Fibroblast of skin of abdomen (primary cell): ENCODE data around the gene JMJD8. TPM values are rescaled to one million over a fixed set of nuclear protein-coding genes. Genes with fewer than 3 reads are reported as not detected.

Experiments
- DNase-seq: peaks from one replicate; pipeline ENCODE4 v3.0.0-alpha.2; 2013
- polyA plus RNA-seq, 2 experiments: library from polyadenylated mRNA; unstranded; fragments of 120-200 nt; gene quantifications; one replicate each; pipeline ENCODE4 v1.2.1, GENCODE V29; 2013; ENCODE audit not compliant: insufficient read length in 2 of 2

JMJD8 gene, protein sequence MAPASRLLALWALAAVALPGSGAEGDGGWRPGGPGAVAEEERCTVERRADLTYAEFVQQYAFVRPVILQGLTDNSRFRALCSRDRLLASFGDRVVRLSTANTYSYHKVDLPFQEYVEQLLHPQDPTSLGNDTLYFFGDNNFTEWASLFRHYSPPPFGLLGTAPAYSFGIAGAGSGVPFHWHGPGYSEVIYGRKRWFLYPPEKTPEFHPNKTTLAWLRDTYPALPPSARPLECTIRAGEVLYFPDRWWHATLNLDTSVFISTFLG
- polyA plus RNA-seq (2013, experiment 1 of 2; ENCODE audit: insufficient read length) = 63.4 TPM
- 70.7 TPM for polyA plus RNA-seq (2013, experiment 2 of 2; ENCODE audit: insufficient read length)

DNA sequence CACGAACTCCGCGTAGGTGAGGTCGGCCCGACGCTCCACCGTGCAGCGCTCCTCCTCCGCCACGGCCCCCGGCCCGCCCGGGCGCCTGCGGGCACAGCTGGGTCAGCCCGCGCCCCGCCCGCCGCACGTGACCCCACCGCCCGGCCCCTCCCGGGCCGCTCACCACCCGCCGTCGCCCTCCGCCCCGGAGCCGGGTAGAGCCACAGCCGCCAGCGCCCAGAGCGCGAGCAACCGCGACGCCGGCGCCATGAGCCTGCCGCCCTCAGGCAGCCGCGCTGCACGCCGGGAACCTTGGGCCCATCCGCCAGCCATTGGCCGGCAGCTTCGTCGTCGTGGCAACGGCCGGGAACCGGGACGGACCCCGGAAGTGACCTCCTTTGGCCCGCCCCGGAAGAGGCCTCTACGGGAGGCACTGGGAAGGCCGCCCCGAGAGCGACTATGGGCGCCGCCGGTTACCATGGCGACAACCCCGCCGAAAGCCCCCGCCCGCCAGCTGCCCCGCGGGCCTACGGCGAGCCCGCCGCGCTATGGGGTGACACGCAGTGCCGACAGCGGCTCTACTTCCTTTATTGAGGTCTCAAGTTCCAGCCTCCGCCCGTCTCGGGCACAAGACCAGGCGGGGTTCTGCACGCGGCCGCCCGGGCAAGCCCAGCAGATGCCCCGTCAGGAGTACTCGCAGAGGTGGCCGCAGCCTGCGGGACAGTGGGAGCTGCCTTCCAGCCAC is at the start of gene JMJD8:
JMJD8 (minus strand) TSS at position 264 of the 724 bp plus-strand sequence; CDS start at position 249, 15 bp downstream.
- peak; percentile 95 for DNase-seq

DNA sequence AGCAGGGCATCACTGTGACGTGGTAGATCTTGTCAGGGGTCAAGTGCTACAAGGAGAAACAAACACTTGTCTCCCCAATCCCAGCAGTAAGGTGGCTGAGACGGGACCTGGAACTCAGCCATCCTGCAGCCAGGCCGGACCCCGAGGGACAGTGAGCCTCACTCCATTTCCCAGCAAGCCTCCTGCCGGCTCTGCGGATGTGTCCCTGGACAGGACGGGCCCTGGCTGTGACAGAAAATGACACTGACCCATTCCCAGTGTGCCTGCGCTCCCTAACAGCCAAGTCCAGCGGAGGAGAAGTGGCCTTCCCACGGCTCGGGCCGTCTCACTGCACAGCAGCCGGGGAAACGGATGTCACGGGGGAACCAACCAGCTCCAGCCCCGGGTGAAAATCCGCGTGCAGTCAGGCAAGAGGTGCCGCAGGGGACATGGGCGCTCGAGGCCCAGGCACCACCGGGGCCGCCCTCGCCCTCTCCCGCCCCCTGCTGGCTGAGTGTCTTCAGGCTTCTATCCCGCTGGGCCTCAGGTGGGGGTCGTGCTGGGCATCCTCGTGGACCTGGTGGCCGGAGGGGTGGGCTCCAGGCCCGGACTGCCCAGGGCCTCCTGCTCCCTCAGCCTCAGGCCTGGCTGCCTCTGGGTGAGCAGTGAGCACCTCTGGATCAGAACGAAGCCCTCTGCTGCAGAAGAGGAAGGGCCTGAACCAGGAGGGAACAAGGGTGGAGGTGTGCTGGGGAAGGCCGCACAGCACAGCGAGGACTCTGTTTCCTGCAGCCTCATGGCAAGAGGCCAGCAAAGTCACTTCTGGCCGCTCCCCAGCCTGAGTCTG is 49.5 kb upstream of the JMJD8 start:
- DNase-seq = no peak

DNA sequence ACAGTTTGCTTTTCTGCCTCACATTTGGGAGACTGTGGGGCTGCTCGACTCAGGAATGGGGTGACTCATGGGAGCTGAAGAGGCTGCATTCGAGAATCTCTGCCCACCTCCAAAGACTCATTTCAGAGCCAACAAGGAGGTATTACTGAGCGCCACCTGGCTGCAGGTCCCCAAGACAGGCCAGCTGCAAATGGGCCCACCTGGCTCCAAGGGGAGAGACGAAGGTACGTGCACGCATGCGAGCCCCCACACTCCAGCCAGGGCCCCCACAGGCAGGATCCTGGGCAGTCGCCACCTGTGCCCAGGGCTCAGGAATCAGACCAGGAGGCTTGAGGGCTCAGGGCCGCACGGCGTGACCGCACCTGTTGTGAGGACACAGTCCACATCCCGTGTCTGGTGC is 48.8 kb upstream of the JMJD8 start:
- DNase-seq = no peak

DNA sequence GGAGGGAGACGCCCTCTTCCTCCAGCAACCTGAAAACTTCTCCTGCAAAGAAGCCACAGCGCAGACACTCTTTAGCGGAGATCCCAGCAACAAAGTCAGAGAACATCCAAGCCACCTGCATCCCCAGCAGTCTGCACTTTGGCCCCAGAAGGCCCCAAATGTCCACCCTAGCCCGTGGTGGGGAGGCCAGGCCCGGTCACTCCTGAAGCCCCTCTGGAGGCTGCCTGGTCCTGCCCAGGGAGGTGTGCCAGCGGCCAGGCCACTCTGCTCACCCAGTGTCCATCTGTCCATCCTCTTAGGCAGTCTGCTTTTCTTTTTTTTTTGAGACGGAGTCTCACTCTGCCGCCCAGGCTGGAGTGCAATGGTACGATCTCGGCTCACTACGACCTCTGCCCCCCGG is 48.2 kb upstream of the JMJD8 start:
- no peak for DNase-seq

DNA sequence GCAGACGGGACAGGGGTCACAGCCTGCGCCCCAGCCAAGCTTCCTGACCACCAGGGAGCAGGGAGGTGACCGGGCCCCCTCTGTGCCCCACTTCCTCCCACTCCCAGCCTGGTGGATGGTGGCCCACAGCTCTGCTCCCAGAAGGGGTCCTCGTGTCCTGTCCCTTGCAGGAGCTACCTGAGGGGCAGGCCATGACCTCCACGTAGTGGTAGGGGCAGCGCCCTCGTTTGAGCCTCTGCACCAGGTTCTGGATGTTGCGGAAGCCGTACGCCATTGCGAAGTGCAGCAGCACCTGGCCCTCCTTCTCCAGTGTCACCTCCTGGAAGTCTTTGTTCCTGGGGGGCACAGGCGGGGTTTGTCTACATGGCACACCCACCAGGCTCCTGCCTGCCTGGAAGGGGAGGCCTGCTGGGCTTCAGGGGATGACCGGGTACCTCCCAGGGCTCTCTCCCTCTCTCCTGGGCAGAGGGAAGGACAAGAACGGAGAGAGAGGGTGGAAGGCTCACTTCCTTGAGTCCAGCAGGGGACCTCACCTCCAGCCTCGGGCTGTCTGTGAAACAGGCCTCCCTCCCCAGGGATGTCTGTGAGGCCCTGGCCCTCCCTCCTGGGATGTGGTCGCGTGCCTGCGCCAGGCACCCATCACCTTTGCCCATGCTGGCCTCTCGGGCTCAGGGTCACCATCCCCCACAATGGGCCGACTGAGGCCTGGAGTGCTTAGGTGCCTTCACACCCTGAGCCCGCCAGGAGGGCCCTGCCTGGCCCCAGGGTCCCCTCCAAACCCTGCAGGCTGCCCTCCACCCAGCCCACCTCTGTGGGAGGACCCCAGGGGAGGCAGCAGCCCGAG is 46.8 kb upstream of the JMJD8 start:
- DNase-seq = no peak

DNA sequence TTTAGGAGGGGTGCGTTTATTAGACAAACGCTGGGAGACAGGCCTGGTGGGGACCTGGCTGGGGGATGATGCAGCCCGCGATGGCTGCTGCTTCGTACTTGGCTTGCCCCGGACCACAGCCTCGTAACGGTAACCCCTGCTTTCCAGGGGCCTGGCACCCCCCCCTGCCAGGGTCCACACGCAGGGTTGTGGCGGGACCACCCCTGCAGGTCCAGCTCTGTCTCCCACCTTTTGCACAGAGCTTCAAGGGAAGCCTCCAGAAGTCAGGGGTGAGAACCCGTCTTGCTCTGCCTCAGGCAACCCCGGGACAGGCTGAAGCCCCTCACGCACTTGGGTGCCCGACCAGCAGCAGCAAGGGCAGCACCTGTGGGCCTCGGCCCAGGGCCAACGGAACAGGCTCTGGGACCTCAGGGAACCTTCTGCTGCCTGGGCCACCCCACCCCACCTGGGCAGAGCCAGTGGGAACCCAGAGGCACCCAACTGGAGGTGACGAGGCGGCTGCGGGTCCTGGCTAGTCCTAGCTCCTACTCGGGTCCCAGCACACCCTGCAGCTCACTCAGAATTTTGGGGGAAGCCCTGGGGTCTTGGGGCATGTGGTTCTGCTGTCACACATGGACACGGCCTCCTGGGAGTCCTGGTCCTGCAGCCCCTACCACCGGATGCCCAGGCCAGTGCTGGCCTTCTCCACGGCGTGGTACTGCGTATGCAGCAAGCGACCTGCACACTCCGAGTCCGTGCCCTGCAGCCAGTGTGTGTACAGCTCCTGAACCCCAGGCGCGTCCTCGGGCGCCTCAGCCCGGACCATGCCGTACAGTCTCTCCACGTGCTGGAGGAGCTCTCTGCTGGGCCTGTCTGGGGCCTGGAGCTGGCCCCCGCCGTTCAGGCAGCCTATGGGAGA is 45.9 kb upstream of the JMJD8 start:
- no peak for DNase-seq

DNA sequence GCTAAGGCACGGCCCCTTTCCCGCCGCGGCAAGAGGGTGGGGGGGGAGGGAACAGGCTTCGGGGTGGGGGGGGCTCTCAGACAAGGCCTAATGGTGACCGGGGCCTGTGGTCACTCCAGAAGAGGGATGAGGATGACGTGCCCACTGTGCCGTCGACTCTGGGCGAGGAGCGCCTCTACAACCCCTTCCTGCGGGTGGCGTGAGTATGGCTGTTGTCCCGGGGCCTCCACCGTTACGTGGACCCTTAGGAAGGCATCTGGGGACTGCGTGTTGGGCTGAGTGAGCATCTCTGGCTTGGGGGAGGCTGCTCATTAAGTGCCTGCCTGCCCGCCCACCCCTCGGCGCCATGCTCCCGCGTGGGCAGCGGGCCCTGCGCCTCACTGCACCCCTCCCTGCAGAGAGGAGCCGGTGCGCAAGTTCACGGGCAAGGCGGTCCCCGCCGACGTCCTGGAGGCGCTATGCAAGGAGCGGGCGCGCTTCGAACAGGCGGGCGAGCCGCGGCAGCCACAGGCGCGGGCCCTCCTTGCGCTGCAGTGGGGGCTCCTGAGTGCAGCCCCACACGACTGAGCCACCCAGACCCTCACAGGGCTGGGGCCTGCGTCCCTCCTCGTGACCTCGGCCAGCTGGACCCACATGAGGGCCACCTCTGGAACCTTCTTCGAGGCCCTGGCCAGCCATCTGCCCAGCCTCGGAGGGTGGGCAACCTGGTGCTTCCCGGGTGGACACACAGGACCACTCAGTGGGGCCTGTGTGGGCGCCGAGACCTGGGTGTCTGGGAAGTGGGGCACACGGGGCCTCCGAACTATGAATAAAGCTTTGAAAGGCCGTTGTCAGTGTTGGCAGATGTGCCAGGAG is 45.0 kb upstream of the JMJD8 start:
- no peak for DNase-seq

DNA sequence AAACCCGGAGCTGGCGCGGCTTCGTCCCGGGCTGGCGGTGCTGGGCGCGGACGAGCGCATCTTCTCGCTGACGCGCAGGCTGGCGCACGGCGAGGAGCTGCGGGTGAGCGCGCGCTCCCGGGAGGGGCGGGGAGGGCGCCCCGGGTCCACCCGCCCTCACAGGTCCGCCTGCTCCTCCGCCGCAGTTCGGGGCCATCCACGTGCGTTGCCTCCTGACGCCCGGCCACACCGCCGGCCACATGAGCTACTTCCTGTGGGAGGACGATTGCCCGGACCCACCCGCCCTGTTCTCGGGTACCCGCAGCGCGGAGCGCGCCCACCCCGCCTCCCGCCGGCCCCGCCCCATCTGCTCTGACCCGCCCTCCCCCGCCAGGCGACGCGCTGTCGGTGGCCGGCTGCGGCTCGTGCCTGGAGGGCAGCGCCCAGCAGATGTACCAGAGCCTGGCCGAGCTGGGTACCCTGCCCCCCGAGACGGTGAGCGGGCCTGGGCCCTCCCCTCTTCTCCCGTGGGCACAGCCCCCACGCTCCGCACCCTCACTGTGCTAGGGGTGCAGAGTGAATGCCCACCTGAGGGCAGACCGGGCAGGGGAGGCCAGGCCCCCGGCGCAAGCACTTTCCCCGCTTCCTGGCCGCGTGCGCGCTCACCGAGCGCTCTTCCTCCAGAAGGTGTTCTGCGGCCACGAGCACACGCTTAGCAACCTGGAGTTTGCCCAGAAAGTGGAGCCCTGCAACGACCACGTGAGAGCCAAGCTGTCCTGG is 44.2 kb upstream of the JMJD8 start:
- peak; percentile 72 for DNase-seq

DNA sequence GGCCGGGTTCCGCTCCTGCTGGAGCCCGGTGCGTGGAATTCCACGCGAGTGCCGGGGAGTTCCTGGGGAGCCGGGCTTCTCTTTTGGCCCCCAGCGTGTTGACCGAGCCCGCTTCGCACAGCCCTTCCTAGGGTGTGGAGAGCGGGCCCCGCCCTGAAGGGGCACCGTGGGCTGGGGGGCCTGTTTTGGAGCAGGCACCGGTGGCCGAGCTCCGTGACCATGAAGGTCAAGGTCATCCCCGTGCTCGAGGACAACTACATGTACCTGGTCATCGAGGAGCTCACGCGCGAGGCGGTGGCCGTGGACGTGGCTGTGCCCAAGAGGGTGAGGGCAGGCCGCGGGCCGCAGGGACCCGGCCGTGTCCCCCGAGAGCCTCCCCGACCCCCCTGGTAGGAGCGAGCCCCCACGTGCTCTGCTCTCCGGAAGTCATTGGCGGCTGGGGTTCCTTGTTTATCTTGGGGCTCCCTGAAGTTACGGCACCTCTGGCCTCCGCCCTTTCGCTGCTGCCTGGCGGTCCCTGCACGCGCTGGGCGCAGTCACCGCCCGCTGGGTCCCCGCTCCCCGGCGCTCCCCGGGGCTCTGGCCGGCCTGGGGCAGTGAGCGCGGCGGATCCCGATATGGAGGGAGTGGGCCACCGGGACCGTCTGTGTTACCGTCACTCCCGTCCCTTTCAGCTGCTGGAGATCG is 43.3 kb upstream of the JMJD8 start:
- no peak for DNase-seq

DNA sequence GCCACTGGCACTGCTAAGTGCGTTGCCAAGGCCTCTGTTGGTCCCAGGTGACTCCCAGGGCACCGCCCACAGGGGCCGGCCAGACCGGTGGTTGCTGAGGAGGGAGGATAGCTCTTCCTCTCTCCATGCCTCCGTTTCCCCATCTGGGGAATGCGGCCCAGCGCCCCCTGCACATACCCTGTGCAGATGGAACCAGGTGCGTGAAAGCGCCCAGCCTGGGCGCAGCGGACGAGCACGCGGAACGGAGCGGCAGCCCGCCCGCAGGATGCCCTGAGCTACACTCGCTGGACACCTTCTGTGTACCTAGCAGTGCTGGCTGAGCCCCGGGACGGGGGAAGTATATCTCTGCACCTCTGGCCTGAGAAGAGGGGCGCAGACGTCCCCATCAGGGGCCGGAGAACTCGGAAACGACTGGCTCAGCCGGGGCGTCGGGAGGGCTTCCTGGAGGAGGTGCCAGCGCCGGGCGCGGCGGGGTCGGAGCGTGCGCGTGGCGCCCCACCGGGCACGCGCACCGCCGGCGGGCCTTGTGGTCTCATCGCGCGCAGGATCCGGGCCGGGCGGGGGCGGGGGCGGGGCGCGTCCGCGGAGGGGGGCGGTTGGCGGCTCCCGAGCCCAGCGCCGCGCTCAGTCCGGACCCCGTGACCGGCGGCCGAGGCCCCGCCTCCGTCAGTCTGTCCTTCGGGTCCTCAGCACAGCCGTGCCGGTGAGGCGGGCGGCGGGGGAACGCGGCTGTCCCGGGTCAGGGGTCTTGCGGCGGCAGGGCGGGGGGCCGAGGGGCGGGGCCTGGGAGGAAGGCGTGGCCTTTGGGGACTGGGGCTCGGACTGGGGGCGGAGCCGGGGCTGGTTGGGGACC is 42.5 kb upstream of the JMJD8 start, which contains the start of the genes CCDC78 and HAGHL:
CCDC78 (minus strand) TSS at position 6 of the 853 bp plus-strand sequence. CDS start 76 bp downstream, outside the sequence.
HAGHL (plus strand) TSS at position 669 of the 853 bp plus-strand sequence. CDS start 404 bp downstream, outside the sequence.
- peak; percentile 41 for DNase-seq

DNA sequence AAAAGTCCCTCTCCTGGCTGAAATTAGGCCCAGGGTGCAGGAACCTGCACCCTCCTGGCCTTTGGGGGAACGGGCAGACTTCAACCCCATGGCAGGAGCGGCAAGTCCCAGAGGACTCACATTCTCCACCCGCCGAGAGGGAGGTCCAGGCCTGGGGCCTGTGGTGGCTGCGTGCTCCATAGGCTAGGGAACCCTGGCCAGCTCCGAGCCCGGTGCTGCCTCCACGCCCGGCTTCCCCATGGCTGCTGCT is 42.0 kb upstream of the JMJD8 start:
- DNase-seq = no peak

DNA sequence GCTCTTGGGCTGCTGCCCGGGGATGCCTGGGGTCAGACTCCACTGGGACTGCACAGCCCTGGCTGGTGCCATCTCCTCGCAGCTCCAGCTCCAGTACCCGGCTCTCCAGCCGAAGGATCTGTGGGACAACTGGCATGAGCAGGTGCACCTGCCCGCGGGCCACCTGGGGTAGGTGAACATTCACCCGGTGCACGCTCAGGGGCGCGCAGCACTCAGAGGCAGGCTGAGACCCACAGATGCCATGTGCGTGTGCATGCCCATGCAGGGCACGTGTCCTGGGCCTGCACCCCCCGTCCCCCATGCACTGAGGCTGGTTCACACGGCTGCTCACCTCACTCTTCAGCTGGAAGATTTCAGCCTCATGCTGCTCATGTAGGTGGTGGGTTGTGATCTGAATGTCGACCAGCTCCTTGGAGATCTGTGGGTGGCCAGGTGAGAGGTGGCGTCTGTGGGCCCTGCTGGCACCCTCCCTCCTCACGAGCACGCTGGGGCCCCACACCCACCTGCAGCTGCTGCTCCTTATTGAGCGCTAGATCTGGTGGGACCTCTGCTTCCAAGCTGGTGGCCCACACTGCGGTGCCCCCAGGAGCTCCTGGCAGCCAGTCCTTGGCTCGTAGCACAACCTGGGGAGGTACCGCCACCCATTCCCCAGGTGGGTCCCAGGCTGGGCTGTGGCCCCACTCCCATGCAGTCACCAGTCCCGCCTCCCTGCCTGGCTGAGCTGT is 41.5 kb upstream of the JMJD8 start:
- no peak for DNase-seq

DNA sequence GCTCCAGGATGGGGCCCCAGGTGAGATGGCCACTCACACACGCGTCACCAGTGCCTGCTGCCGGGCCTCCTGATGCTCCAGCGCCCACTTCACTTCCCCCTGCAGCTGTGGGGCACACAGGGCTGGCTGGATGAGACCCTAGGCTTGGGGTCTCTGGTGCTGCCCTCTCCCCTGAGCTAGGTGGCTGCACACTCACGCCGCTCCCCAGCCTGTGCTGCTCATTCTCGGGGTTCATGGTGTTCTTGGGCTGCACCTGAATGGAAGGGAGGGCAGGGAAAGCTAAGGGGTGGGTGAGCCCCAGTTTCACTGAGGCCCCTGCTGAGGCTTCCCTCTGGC is 40.9 kb upstream of the JMJD8 start:
- no peak for DNase-seq

DNA sequence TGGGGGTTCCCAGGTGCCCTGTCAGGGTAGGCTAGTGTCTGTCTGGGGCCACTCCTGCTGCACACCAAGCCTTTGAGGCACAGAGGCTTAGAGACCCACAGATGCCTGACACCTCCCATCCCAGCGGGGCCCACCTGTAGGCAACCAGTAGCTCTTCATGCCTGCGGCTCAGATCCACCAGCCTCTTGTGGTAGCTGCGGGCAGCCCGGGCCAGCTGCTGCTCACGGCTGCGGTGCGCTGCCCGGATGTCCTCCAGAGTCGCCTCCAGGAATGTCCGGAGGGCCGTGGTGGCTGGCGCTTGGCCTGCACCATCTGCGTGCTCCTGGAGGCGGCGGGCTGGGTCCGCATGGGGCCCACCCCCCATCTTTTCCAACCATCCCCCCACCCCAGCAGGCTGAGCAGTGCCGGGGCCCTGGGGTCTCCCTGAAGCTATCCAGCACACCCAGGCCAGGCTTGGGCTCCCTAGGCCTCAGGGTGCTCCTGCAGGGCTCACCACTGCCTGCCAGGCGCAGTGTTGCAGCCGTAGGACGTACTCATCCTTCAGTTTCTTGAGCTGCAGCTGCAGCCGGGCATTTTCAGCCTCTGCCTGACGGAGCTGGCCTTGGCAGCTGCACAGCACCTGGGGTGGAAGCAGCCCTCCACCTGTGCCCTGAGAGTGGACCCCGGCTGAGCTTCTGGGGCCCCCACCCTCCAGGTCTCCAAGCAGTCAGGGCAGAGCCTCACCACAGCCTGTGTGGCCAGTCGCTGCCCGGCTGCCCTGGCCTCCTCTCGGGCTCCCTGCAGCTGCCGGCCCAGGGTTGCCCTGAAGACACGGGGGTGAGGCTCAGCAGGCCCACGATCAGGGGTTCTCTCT is 40.3 kb upstream of the JMJD8 start:
- DNase-seq = no peak

DNA sequence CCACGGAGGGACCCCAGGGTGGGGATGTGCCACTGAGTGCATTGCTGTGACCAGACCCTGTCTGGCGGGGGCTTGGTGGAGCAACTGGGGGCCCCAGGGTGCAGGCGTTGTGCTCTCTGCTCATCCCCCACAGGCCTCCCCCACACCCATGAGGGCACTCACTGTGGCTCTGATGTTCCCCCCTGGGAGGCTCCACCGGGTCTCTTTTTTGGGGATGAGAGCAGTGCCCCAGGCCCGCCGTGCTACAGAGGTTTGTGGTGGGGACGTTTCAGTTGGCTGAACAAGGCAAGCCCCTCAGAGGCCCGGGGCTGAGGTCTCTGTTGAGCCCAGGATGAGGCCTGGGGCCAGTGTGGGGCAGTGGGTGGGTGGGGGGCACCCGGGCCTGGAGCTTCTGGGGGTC is 39.6 kb upstream of the JMJD8 start:
- no peak for DNase-seq
